ENCODE data around the gene OSBPL3.

DNA sequence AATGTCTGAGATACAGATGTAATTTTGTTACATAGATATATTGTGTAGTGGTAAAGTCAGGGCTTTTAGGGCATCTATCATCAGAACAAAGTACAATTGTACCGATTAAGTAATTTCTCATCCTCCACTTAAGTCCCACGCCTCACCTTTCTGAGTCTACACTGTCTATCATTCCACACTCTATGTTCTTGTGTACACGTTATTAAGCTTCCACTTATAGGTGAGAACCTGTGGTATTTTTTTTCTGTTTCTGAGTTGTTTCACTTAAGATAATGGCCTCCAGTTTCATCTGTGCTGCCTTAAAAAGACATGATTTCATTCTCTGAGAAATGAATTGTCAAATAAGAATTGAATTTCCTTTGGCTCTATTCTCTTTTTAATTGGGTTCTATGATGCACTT is 15.5 kb upstream of the OSBPL3 start:
- TF ChIP-seq EZH2 (IDR thresholded peaks at IDR 0.05; ENCODE audit: insufficient read depth, poor library complexity, severe bottlenecking) (no peak), EZH2phosphoT487 (IDR thresholded peaks at IDR 0.05; ENCODE audit: insufficient read depth, low read depth) (no peak)

Data from GM23248 (cell line).